Measurements from ENCODE around the gene PTGER1.

The PTGER1 gene

DNA sequence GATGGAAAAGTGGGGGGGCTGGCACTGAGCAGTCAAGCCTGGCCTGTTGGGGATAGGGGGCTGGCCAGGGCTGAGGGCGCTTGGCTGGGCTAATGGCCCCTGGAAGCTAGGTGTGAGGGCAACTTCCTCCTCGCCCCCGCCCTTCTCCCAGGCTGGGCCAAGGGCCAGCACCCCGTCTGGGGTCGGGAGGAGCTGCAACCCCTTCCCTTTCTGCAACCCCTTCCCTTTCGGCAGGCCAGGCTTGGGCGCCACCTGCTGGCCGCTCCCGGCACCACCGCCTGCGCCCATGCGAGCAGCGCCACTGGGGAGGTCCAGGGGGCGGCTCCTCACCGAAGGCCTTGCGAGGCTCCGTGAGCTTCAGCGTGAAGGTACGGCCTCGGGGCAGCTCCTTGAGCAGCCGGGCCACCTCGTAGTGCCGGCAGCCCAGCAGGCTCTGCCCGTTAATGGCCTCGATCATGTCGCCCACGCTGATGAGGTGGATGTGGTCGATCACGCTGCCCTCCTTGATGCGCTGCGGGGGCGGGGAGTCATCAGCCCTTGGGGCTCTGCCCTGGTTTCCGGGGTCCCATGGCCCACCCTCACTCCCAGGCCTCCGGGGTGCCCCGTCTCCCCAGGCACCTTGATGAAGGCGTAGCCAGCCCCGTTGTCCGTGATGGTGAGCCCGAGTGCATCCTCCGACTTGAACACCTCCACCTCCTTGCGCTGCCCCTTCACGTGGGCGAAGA is 5.0 kb upstream of the PTGER1 start:
- H4K20me1 ChIP-seq (ENCODE audit: insufficient read depth, low read length) = no peaks in the 10 kb centered on the region
- H3K27ac ChIP-seq (ENCODE audit: low read length) = no peak overlapping the region
- H3K9me3 ChIP-seq (ENCODE audit: insufficient read depth, low read length) = no peaks in the 10 kb centered on the region
- TF ChIP-seq, protein P1, sequence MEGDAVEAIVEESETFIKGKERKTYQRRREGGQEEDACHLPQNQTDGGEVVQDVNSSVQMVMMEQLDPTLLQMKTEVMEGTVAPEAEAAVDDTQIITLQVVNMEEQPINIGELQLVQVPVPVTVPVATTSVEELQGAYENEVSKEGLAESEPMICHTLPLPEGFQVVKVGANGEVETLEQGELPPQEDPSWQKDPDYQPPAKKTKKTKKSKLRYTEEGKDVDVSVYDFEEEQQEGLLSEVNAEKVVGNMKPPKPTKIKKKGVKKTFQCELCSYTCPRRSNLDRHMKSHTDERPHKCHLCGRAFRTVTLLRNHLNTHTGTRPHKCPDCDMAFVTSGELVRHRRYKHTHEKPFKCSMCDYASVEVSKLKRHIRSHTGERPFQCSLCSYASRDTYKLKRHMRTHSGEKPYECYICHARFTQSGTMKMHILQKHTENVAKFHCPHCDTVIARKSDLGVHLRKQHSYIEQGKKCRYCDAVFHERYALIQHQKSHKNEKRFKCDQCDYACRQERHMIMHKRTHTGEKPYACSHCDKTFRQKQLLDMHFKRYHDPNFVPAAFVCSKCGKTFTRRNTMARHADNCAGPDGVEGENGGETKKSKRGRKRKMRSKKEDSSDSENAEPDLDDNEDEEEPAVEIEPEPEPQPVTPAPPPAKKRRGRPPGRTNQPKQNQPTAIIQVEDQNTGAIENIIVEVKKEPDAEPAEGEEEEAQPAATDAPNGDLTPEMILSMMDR (IDR thresholded peaks at IDR 0.05; ENCODE audit: low read depth, low read length) = peak; percentile 97
- TF ChIP-seq EZH2phosphoT487 (IDR thresholded peaks at IDR 0.05; ENCODE audit: low read depth) = no peak
- peak overlapping the region; percentile 74 for H3K4me2 ChIP-seq (ENCODE audit: low read length)
- peaks cover 26% of the 10 kb centered on the region for H3K4me1 ChIP-seq (ENCODE audit: low read length)
- no peaks in the 10 kb centered on the region for H3K36me3 ChIP-seq (replicated peaks; ENCODE audit: low read depth, low read length)
- peak overlapping the region; percentile 10; the same call in 1 of the 2 replicates for H3K9ac ChIP-seq (ENCODE audit: low read length)
- no peaks in the 10 kb centered on the region for H3K79me2 ChIP-seq (ENCODE audit: low read length)
- peak overlapping the region; percentile 72 for H3K4me3 ChIP-seq (ENCODE audit: low read length)
- H3K27me3 ChIP-seq (ENCODE audit: low read depth, low read length) = no peaks in the 10 kb centered on the region
- peak overlapping the region; percentile 59 for H2AFZ ChIP-seq (ENCODE audit: low read depth, low read length)

DNA sequence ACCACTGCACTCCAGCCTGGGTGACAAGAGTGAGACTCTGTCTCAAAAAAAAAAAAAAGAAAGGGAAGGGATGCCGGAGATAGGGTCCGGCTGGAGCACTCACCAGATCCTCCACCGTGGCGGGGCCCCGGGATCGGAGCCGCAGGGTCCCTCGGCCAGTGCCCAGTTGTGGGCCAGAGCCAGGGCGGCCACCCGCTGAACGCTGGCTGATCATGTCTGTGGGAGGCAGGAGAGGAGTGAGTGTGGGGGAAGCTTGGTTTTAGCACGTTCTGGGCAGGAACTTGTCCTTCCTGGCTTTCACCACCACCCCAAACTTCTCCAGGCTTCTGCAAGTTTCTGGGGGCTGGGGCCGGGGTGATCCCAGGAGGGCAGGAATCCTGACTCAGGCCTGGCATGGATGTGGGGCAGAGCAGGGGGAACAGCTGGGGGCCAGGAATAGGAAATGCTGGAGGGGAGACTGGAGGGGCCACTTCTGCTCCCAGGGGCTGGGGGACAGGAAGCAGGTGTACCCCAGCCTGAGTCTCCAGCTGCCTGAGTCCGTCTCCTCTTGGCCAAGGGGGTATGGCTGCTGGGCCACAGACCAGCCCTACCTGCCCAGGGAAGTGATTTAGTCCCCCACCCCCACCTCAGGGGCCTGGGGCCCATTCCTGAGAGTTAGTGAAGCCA is 4.3 kb upstream of the PTGER1 start:
- Histone ChIP-seq H3K36me3 (replicated peaks; ENCODE audit: low read depth, low read length) (no peaks in the 10 kb centered on the region), H3K4me1 (ENCODE audit: low read length) (peaks cover 26% of the 10 kb centered on the region), H3K4me2 (ENCODE audit: low read length) (peak overlapping the region; percentile 74), H3K79me2 (ENCODE audit: low read length) (no peaks in the 10 kb centered on the region), H4K20me1 (ENCODE audit: insufficient read depth, low read length) (no peaks in the 10 kb centered on the region), H3K9me3 (ENCODE audit: insufficient read depth, low read length) (no peaks in the 10 kb centered on the region), H3K27ac (ENCODE audit: low read length) (no peak overlapping the region), H2AFZ (ENCODE audit: low read depth, low read length) (peak overlapping the region; percentile 59; the same call in 1 of the 2 replicates), H3K27me3 (ENCODE audit: low read depth, low read length) (no peaks in the 10 kb centered on the region), H3K4me3 (ENCODE audit: low read length) (peak overlapping the region; percentile 72; the same call in 1 of the 2 replicates), H3K9ac (ENCODE audit: low read length) (no peak overlapping the region)
- no peak for TF ChIP-seq EZH2phosphoT487 (IDR thresholded peaks at IDR 0.05; ENCODE audit: low read depth)

DNA sequence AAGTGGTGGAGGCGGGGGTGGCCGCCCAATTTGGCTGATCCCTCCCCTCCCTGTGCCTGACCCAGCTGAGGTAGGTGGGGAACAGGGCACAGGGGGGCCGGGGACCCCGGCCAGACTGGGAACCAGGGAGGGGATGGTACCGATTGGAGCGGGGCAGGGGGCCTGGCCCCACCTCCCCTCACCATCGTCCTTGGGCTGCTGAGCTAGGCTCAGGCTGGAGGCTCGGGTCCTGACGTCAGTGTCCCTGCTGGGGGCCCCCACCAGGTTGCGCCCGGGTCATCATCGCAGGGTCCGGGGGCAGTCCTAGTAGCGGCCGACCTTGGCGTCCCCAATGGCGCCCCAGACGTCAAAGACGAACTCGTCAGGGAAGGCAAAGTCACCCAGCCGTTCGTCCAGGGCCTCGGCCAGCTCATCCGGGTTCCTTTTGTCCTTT is 3.0 kb upstream of the PTGER1 start:
- Histone ChIP-seq H4K20me1 (ENCODE audit: insufficient read depth, low read length) (no peaks in the 10 kb centered on the region), H3K79me2 (ENCODE audit: low read length) (no peaks in the 10 kb centered on the region), H3K27me3 (ENCODE audit: low read depth, low read length) (no peaks in the 10 kb centered on the region), H2AFZ (ENCODE audit: low read depth, low read length) (no peak overlapping the region), H3K36me3 (replicated peaks; ENCODE audit: low read depth, low read length) (no peaks in the 10 kb centered on the region), H3K4me1 (ENCODE audit: low read length) (peaks cover 26% of the 10 kb centered on the region), H3K9me3 (ENCODE audit: insufficient read depth, low read length) (no peaks in the 10 kb centered on the region), H3K4me2 (ENCODE audit: low read length) (no peak overlapping the region), H3K27ac (ENCODE audit: low read length) (no peak overlapping the region), H3K9ac (ENCODE audit: low read length) (no peak overlapping the region), H3K4me3 (ENCODE audit: low read length) (no peak overlapping the region)
- TF ChIP-seq, protein P1 (IDR thresholded peaks at IDR 0.05; ENCODE audit: low read depth, low read length) = no peak
- TF ChIP-seq EZH2phosphoT487 (IDR thresholded peaks at IDR 0.05; ENCODE audit: low read depth) = no peak

DNA sequence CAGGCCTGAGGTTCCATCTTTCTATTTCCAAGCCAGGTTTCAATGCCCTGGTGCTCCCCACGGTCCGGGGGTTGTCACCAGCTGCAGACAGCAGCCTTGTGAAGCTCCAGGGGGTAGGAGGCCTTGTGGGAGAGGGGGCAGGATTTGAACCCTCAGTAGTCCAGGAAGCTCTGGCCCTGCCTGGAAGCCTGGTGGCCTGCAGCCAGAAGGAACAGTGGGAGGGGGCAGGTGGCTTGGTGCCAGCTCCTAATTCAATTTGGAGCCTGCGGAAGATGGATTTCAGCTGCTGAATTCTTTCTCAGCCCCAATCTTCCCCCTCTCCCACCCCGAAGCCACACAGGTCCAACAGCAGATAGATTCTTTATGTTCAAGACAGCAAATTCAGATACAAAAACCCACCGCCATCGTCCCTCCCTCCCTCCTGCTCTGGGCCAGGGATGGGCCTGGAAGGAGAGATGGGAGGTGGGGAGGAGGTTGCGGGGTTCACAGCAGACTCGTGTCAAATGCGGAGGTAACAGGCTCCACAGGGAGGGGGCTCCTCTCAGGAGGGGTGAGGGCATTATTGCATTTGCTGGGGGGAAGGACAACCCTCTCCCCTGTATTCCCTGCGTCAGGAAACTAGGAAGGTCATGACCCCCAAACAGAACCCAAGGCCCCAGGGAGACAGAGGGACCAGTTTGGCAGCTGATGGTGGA is 2.4 kb upstream of the PTGER1 start:
- Histone ChIP-seq H3K27me3 (ENCODE audit: low read depth, low read length) (no peaks in the 10 kb centered on the region), H3K4me3 (ENCODE audit: low read length) (no peak overlapping the region), H3K36me3 (replicated peaks; ENCODE audit: low read depth, low read length) (peaks cover 3% of the 10 kb centered on the region), H3K4me1 (ENCODE audit: low read length) (peaks cover 26% of the 10 kb centered on the region), H3K4me2 (ENCODE audit: low read length) (no peak overlapping the region), H3K27ac (ENCODE audit: low read length) (no peak overlapping the region), H3K9ac (ENCODE audit: low read length) (no peak overlapping the region), H3K79me2 (ENCODE audit: low read length) (no peaks in the 10 kb centered on the region), H3K9me3 (ENCODE audit: insufficient read depth, low read length) (no peaks in the 10 kb centered on the region), H4K20me1 (ENCODE audit: insufficient read depth, low read length) (no peaks in the 10 kb centered on the region), H2AFZ (ENCODE audit: low read depth, low read length) (no peak overlapping the region)
- no peak for TF ChIP-seq EZH2phosphoT487 (IDR thresholded peaks at IDR 0.05; ENCODE audit: low read depth)
- TF ChIP-seq, protein P1 (IDR thresholded peaks at IDR 0.05; ENCODE audit: low read depth, low read length) = no peak

Measured in OCI-LY3 (cell line).